Urinary bladder (tissue), 4 donors: ENCODE measurements around the gene NAB1. TPM values are rescaled to one million over a fixed set of nuclear protein-coding genes. Genes with fewer than 3 reads are reported as not detected.
"Not testable (repeated sequence)": the region's sequence is repeated elsewhere in the genome, so short reads cannot be mapped to it uniquely, and the experiment has no call there.

ENCODE experiments used
- DNase-seq: peaks from one replicate; pipeline ENCODE4 v3.0.0-alpha.2; 2015; ENCODE audit errors: extremely low spot score
- H3K27ac ChIP-seq: one replicate; pipeline ENCODE4 v1.5.1; 2013; ENCODE audit warnings: low read depth, mild to moderate bottlenecking, moderate library complexity
- H3K36me3 ChIP-seq: one replicate; pipeline ENCODE4 v1.6.1; 2013; ENCODE audit warnings: mild to moderate bottlenecking, moderate library complexity; ENCODE audit not compliant: insufficient read depth
- H3K4me1 ChIP-seq: one replicate; pipeline ENCODE4 v1.6.1; 2013; ENCODE audit warnings: mild to moderate bottlenecking, moderate library complexity; ENCODE audit not compliant: insufficient read depth
- H3K4me3 ChIP-seq: one replicate; pipeline ENCODE4 v1.5.1; 2013; ENCODE audit warnings: low read depth, low read length
- WGBS: extraction: QIAGEN DNeasy Blood & Tissue Kit; methylation state at CpG from one replicate; pipeline ENCODE4 v1.1.7; 2013; 5-methylcytosine and 5-hydroxymethylcytosine counted together
- polyA plus RNA-seq: library from polyadenylated mRNA; stranded (reverse); fragments of 200-250 nt; gene quantifications from one replicate; pipeline ENCODE4 v1.2.3, GENCODE V29; 2013
- total RNA-seq: library from RNA; depleted of rRNA; stranded (reverse); fragments of >200 nt; gene quantifications from one replicate; pipeline ENCODE4 v1.2.3, GENCODE V29; 2014
- donor health status: healthy with polysubstance abuse.
- donor health status: healthy.

Gene NAB1, protein sequence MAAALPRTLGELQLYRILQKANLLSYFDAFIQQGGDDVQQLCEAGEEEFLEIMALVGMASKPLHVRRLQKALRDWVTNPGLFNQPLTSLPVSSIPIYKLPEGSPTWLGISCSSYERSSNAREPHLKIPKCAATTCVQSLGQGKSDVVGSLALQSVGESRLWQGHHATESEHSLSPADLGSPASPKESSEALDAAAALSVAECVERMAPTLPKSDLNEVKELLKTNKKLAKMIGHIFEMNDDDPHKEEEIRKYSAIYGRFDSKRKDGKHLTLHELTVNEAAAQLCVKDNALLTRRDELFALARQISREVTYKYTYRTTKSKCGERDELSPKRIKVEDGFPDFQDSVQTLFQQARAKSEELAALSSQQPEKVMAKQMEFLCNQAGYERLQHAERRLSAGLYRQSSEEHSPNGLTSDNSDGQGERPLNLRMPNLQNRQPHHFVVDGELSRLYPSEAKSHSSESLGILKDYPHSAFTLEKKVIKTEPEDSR
- total RNA-seq (141 TPM), polyA plus RNA-seq (21.0 TPM)

DNA sequence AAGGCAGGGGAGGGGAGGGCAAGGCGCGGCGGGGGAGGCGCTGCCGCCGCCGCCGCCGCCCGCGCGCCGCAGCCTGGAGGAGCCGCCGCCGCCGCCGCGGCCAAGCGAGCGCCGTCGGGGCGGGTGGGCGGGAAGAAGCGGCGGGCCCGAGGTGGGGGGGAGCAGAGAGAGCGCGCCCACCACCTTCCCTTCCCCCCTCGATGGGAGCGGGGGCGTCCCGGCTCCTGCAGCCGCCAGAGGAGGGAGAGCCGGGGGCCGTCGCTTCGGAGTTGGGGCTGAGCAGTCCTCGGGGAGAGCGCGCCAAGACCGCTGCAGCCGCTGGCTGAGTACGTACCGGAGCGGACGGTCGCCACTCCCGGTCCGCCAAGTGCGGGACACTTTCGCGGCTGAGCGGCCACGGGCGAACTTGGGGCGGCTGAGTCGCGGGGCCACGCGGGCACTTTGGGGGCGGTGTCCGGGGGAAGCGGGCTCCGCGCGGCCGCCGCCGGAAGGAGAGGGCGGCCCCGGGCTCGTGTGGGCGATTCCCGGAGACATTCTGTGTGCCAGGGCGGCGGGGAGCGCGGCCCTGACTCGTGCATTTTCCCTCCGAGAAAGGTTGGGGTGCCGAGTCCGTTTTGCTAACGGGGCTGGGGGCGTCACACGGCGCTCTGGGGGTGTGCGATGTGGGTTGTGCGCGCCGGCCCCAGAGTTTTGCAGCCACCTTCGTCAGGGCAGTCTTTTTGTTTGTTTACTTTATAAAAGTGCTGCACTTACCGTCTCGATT, at the start of gene NAB1:
Gene NAB1 (plus strand): TSS at position 49 of the 763 bp plus-strand sequence. CDS start 10,094 bp downstream, outside the sequence.
- Histone ChIP-seq H3K4me3 (peak within 1 kb of the TSS; percentile 85), H3K4me1 (no peaks in the 10 kb centered on the region), H3K27ac (peak within 1 kb of the TSS; percentile 81), H3K36me3 (no peaks in the 10 kb centered on the region)
- under 1% methylated on average over 87 of the region's 95 CpGs for WGBS
- DNase-seq: no peak

DNA sequence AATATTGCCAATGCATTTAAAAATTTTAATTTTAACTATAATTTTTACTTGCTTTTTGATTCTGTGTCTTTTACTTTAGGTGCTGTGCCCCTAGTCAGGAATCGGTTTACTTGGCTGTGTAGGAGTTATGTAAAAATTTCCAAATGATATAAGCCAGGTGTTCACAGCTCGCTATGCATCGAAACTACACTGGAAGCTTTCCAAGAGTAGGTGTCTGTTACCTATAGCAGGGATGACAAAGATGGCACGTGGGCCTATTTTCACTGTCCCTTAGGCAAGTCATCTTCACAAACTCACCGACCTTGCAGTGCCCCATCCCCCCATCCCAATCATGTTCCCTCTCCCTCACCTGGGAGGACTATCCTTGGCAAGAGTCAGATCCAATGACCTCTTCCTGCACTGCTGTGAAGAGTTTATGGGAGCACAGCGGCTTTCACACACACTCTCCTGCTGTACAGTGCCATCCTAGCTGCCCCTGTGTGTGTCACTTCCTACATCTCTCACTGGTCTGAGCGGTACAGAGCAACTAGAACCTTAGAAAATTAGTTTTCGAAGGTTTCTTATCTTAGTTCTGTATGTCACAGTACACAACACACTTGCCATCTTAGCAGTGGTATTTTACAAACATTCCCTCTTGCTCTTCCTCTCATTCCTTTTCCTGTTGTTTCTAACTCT, 49.2 kb upstream of the NAB1 start:
- 78% methylated on average over 8 of the region's 8 CpGs for WGBS
- Histone ChIP-seq H3K4me1 (no peaks in the 10 kb centered on the region), H3K4me3 (no peak overlapping the region), H3K36me3 (no peaks in the 10 kb centered on the region), H3K27ac (no peak overlapping the region)
- DNase-seq: no peak

DNA sequence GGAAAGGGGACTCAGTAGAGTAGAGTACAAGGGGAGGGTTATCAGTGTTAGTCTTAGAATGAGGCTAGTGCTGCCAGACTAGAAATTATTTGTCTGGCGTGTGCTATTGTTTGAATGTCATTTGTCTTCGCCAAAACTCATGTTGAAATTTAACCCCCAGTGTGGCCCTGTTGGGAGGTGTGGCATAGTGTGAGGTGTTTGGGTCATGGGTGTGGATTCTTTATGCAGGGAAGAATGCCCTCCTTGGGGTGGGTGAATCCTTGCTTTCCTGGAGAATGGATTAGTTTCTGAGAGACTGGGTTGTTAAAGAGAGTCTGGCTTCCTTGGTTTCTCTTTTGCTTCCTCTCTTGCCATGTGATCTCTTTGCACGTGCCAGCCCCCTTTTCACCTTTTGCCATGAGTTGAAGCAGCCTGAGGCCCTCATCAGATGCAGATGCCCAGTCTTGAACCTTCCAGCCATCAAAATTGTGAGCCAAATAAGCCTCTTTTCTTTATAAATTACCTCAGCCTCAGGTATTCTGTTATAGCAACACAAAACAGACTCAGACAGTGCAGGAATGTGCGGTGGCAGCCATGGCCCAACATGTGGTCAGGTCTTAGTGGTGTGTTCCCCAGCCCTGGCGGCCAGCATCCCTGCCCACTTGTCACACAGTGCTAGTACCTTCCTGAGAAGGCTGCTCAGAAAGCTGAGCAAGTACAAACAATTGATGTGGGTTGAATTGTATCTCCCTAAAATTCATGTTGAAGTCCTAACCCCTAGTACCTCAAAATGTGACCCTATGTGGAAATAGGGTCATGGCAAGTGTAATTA, 48.4 kb upstream of the NAB1 start:
- no peaks in the 10 kb centered on the region for H3K36me3 ChIP-seq
- no peaks in the 10 kb centered on the region for H3K4me1 ChIP-seq
- 81% methylated on average over 5 of the region's 5 CpGs for WGBS
- H3K4me3 ChIP-seq: no peak overlapping the region
- no peak for DNase-seq
- H3K27ac ChIP-seq: no peak overlapping the region

DNA sequence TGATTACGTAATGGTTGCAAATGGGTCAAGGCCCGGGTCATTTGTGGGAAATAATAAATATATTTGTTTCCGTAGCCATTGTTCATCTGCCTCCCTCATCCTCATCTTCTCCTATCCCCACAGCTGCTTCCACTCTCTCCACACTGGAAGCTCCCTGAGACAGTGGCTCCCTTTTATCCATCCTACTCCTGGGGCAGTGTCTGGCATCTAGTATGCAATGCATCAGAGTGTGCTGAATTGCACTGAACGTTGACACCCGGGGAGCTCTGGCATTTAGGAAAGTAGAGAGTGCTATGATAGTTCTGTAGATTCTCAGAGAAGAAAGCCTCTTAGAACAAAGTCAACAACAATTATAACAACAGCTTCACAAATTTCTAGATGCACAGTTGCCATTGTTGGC, 45.5 kb upstream of the NAB1 start:
- Histone ChIP-seq H3K4me1 (no peaks in the 10 kb centered on the region), H3K36me3 (no peaks in the 10 kb centered on the region), H3K4me3 (no peak overlapping the region), H3K27ac (no peak overlapping the region)
- DNase-seq: no peak
- WGBS: 72% methylated on average over 5 of the region's 5 CpGs

DNA sequence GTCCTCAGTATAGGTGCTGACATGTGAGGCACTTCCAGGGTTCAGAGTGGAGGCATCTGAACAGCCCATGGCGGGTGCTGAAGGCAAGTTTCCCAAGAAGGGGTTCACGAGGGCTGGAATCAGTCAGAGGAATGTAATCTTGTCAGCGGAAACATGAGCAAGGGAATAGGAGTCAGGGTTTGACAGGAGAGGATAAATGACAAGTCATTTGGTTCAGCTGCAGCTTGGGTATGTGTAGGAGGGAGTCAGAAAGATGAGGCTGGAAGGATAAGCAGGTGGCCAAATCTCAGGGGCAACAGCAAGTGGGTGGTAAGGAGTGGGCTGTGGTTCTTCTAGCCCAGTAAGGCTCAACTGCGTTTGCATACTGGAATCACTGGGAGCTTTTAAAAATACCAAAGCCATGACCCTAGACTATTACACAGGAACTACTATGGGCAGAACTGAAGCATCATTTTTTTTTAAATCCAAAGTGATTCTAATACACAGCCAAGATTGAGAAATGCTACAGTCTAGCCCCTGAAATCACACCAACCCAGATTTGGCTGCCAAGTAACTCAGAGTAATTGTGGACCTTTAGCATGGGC, 41.8 kb upstream of the NAB1 start:
- no peak for DNase-seq
- Histone ChIP-seq H3K36me3 (no peaks in the 10 kb centered on the region), H3K27ac (no peak overlapping the region), H3K4me1 (no peaks in the 10 kb centered on the region), H3K4me3 (no peak overlapping the region)
- 53% methylated on average over 4 of the region's 4 CpGs for WGBS

DNA sequence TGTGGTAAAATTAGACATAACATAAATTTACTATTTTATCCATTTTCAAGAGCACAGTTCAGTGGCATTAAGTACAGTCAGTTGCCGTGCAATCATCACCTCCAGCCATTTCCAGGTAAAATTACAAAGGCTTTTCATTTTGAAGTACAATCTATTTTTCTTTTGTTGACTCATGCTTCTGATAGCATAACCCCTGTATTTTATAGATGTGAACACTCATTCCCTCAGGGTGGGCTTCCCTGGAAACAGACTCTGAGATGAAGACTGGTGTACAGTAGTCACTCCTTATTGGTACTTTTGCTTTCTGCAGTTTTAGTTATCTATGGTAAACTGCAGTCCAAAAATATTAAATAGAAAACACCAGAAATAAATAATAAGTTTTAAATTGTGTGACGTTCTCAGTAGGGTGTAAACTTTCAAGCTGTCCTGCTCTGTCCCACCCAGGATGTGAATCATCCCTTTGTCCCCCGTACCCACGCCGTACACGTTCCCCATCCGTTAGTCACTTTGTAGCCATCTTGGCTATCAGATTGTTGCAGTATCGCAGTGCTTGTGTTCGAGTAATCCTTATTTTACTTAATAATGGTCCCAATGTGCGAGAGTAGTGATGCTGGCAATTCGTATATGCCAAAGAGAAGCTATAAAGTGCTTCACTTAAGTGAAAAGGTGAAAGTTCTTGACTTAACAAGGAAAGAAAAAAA, 41.1 kb upstream of the NAB1 start:
- no peak for DNase-seq
- WGBS: 82% methylated on average over 11 of the region's 11 CpGs
- no peak overlapping the region for H3K4me3 ChIP-seq
- H3K36me3 ChIP-seq: no peaks in the 10 kb centered on the region
- H3K27ac ChIP-seq: no peak overlapping the region
- H3K4me1 ChIP-seq: no peaks in the 10 kb centered on the region

DNA sequence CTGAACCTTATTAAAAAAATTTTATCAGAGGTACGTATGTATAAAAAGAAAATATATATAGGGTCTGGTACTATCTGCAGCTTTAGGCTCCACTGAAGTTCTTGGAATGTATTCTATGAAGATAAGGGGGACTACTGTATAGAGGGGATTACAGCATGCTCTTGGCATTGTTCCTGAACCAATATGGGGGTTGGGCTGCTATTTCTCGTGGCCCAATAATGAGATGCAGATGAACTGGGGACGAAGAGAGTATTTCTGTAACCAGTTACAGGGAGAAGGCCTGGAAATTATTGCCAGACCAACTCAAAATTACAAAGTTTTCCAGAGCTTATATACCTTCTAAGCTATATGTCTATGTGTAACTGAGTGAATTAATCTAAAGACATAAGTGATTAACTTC, 40.0 kb upstream of the NAB1 start:
- H3K36me3 ChIP-seq, DNase-seq, H3K4me3 ChIP-seq, H3K27ac ChIP-seq, H3K4me1 ChIP-seq: not testable (repeated sequence)
- 75% methylated on average over 3 of the region's 3 CpGs for WGBS

DNA sequence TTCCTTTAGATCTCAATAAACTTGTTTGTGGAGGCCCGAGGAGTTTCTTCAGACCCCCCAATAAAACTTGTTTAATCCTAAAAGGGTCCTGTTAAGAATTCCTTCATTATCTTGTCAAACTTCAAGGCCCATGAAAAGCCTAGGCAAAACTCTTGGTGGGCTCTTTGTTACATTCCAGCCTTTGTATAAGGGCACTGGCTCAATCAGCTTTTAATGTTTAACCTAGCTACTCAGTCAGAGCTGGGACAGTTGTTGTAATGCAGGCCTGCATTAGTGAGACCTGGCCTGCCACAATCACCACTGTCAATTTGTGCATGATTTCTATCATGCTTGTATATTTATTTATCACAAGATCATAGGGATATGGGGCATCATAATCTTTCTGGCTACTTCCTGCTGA, 39.5 kb upstream of the NAB1 start:
- not testable (repeated sequence) for H3K27ac ChIP-seq, H3K4me1 ChIP-seq, H3K4me3 ChIP-seq, H3K36me3 ChIP-seq, DNase-seq
- WGBS: 42% methylated on average over 1 of the region's 1 CpG

DNA sequence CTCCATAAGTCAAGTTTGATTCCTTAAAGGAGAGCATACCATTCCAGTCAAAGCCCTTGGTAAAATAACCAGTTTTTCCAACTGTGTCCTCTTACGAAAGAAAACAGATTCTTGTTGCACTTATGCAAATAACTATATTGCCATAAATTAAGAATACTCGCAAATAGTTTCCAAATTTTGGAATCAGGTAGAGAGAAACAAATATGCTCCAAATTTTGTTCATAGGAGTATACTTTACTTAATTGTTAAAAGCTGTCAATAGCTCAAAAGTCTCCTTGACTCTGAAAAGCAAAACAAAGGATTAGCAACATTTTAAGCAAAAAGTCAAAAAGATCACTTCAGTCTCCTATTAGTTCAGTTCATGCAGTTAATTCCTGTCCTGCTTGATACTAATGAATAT, 38.4 kb upstream of the NAB1 start:
- not testable (repeated sequence) for H3K4me3 ChIP-seq
- WGBS: 97% methylated on average over 2 of the region's 2 CpGs

DNA sequence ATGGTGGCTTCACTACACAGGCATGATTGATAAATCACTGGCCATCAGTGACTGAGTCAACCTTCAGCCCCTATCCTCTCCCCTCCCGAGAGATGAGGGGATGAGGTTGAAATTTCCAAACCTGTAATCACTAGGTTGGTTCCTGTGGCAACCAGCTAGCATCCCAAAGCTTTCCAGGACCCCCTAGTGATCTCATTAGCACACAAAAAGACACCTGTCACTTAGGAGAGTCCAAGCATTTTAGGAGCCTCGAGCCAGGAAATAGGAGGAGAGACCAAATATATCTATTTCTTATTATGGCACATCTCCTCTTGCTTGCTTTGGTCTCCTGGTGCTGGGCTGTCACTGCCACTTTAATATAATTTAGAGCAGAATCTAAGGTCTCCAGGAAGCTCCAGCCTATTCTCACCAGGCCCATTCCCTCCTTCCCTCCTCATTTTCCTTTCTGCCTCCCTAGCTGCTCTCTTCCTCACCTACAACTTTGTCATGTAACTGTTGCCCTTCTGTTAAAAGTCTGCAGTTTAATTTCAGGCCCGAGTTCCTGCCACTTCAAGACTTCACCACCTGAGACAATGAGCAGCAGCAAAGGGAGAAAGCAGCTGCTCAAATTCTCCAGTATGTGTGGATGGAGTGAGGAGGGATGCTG, 33.2 kb upstream of the NAB1 start:
- Histone ChIP-seq H3K4me1 (no peaks in the 10 kb centered on the region), H3K36me3 (no peaks in the 10 kb centered on the region), H3K4me3 (no peak overlapping the region), H3K27ac (no peak overlapping the region)
- 51% methylated on average over 3 of the region's 3 CpGs for WGBS
- DNase-seq: no peak

More for the DNA sequence above, 38.4 kb upstream of the NAB1 start:
- not testable (repeated sequence) for H3K4me1 ChIP-seq, H3K36me3 ChIP-seq, H3K27ac ChIP-seq, DNase-seq

DNA sequence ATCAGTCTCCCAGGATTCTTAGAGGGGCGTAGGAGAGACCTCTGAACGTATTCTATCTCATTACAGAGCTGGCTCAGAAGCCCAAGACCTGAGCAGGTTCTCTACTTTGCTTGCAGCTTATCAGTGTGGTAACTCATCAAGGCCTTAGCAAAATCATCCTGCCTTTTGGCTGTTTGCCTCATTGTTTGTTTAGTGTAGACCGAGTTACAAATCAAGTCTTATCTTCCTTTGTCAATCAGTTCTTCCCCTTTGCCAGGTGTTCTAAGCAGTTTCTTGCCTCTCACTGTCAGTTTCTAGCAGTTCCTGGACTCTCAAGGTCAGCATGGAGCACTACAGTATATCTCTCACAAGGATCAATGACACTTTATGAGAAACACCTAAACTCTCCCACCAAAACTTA, 30.9 kb upstream of the NAB1 start:
- no peak for DNase-seq
- Histone ChIP-seq H3K4me3 (no peak overlapping the region), H3K36me3 (no peaks in the 10 kb centered on the region), H3K27ac (no peak overlapping the region), H3K4me1 (no peaks in the 10 kb centered on the region)
- 71% methylated on average over 3 of the region's 3 CpGs for WGBS

DNA sequence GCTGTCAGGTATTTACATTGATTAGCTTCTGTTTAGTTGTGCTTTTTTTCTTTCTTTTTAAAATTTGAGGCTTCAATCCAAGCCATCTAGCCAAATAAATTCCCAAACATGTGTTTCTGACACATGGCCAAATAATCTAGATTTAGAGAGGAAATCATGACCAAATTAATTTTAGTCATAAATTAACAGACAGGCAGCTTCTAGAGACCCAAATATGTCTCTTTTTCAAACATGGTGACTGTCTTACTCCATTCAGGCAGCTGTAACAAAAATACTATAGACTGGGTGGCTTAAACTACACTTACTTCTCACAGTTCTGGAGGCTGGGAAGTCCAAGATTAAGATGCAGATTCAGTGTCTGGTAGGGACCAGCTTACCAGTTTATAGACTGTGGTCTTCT, 23.2 kb upstream of the NAB1 start:
- Histone ChIP-seq H3K4me3 (no peak overlapping the region), H3K4me1 (no peaks in the 10 kb centered on the region), H3K36me3 (no peaks in the 10 kb centered on the region), H3K27ac (no peak overlapping the region)
- no peak for DNase-seq
